HG02973 (cell line): ENCODE data around the gene ANKRD10.
"Not testable (repeated sequence)": the region's sequence is repeated elsewhere in the genome, so short reads cannot be mapped to it uniquely, and the experiment has no call there.

ENCODE experiments used
- ATAC-seq: cut with Tn5 transposase; IDR thresholded peaks from one replicate; pipeline ENCODE4 v1.9.1; 2021; ENCODE audit warnings: moderate library complexity; ENCODE audit not compliant: unreplicated experiment

Gene ANKRD10

GRCh38 chr13:110869805-110870706, 44.8 kb downstream of the ANKRD10 start:
- ATAC-seq, result no peak

- ATAC-seq, result no peak
Measured at GRCh38 chr13:110869231-110869804, 45.6 kb downstream of the ANKRD10 start.

- ATAC-seq, result no peak
Measured at GRCh38 chr13:110868720-110869119, 46.1 kb downstream of the ANKRD10 start.

GRCh38 chr13:110867380-110867779, 47.5 kb downstream of the ANKRD10 start:
- ATAC-seq, result no peak

- no peak for ATAC-seq
Measured at GRCh38 chr13:110866491-110867170, 48.2 kb downstream of the ANKRD10 start.

- no peak for ATAC-seq
Measured at GRCh38 chr13:110863685-110864084, 51.2 kb downstream of the ANKRD10 start.

- ATAC-seq, result no peak
Measured at GRCh38 chr13:110860983-110861382, 53.9 kb downstream of the ANKRD10 start.

- peak; percentile 51 for ATAC-seq
Measured at GRCh38 chr13:110856942-110857835, 57.7 kb downstream of the ANKRD10 start.

- no peak for ATAC-seq
Measured at GRCh38 chr13:110855363-110855762, 59.5 kb downstream of the ANKRD10 start.

- no peak for ATAC-seq
Measured at GRCh38 chr13:110854866-110855265, 60.0 kb downstream of the ANKRD10 start.

- ATAC-seq, result no peak
Measured at GRCh38 chr13:110853235-110853721, 61.6 kb downstream of the ANKRD10 start.

GRCh38 chr13:110850840-110851239, 64.0 kb downstream of the ANKRD10 start:
- no peak for ATAC-seq

GRCh38 chr13:110850006-110850405, 64.9 kb downstream of the ANKRD10 start:
- no peak for ATAC-seq

GRCh38 chr13:110845520-110845919, 69.3 kb downstream of the ANKRD10 start:
- no peak for ATAC-seq

GRCh38 chr13:110841846-110842245, 73.0 kb downstream of the ANKRD10 start:
- no peak for ATAC-seq

- ATAC-seq, result no peak
Measured at GRCh38 chr13:110841406-110841805, 73.5 kb downstream of the ANKRD10 start.

GRCh38 chr13:110838867-110839538, 75.9 kb downstream of the ANKRD10 start:
- no peak for ATAC-seq

- ATAC-seq, result no peak
Measured at GRCh38 chr13:110838116-110838515, 76.8 kb downstream of the ANKRD10 start.

- ATAC-seq, result not testable (repeated sequence)
Measured at GRCh38 chr13:110837397-110838061, 77.3 kb downstream of the ANKRD10 start.

- ATAC-seq, result no peak
Measured at GRCh38 chr13:110836605-110836903, 78.3 kb downstream of the ANKRD10 start.
